22Rv1 (cell line): ENCODE results near the gene HECW1.

Source experiments
- H3K27ac ChIP-seq: fragments of 450-650 bp; 2 replicates; pipeline ENCODE4 v1.5.1; 2017
- ZFX ChIP-seq: fragments of 450-650 bp; IDR thresholded peaks from 2 replicates; pipeline ENCODE4 v1.6.1; 2017; ENCODE audit warnings: antibody characterized with exemption, borderline replicate concordance
- TF ChIP-seq, protein P1 (sequence below): fragments of 450-650 bp; IDR thresholded peaks from 2 replicates; pipeline ENCODE4 v1.5.1; 2017; ENCODE audit warnings: mild to moderate bottlenecking

HECW1 gene

DNA sequence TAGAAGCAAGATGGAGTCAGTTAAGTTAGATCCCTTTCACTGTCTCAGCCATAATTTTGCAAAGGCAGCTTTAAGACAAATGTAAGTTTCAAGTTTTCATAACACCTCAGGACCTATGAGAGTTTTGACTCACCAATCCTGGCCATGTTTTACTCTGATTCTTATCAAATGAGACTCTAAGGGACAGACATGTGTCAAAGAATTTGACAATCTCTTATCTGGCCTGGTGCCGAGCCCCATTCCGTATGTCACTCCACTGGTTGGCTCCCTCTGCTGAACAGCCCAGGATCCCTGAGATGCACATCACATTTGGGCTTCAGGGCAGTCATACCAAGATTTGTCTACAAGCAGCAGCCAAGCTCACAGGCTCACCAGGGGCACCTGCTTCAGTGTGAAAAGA, 282.9 kb downstream of the HECW1 start:
- TF ChIP-seq ZFX: no peak
- TF ChIP-seq, protein P1, sequence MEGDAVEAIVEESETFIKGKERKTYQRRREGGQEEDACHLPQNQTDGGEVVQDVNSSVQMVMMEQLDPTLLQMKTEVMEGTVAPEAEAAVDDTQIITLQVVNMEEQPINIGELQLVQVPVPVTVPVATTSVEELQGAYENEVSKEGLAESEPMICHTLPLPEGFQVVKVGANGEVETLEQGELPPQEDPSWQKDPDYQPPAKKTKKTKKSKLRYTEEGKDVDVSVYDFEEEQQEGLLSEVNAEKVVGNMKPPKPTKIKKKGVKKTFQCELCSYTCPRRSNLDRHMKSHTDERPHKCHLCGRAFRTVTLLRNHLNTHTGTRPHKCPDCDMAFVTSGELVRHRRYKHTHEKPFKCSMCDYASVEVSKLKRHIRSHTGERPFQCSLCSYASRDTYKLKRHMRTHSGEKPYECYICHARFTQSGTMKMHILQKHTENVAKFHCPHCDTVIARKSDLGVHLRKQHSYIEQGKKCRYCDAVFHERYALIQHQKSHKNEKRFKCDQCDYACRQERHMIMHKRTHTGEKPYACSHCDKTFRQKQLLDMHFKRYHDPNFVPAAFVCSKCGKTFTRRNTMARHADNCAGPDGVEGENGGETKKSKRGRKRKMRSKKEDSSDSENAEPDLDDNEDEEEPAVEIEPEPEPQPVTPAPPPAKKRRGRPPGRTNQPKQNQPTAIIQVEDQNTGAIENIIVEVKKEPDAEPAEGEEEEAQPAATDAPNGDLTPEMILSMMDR: no peak
- no peak overlapping the region for H3K27ac ChIP-seq

DNA sequence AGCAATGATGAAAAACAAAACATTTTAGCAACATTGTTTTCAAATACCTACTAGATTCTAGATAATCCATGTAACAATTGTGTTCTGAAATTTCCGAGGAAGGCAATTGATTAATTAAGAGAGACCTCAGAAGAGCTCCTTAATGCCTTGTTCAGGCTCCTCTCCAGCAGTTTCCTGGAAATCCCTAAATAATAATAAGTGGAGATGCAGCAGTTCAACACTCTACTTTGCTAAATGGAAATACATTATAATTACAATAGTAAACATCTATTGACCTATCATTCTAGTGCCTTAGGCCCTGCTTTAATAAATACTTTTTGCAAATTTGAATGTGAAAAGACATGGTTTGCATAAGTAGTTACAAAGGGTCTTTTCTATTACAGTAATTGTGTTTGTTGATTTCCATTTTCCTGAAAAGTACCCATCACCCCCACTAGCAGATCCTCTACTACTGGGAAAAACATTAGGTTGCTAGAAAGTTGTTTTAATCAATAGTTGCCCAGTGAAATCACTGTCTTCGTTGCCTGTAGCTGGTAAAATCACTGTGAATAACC, 283.8 kb downstream of the HECW1 start:
- no peak overlapping the region for H3K27ac ChIP-seq
- TF ChIP-seq, protein P1: no peak
- no peak for TF ChIP-seq ZFX

DNA sequence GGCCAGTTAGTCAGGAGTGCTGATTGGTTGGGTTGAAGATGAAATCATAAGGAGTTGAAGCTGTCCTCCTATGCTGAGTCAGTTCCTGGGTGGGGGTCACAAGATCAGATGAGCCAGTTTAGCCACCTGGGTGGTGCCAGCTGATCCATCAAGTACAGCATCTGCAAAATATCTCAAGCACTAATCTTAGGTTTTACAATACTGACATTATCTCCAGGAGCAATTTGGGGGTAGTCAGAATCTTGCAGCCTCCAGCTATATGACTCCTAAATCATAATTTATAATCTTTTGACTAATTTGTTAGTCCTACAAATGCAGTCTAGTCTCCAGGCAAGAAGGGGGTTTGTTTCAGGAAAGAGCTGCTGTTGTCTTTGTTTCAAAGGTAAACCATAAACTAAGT, 286.4 kb downstream of the HECW1 start:
- TF ChIP-seq ZFX: no peak
- TF ChIP-seq, protein P1: no peak
- H3K27ac ChIP-seq: no peak overlapping the region

DNA sequence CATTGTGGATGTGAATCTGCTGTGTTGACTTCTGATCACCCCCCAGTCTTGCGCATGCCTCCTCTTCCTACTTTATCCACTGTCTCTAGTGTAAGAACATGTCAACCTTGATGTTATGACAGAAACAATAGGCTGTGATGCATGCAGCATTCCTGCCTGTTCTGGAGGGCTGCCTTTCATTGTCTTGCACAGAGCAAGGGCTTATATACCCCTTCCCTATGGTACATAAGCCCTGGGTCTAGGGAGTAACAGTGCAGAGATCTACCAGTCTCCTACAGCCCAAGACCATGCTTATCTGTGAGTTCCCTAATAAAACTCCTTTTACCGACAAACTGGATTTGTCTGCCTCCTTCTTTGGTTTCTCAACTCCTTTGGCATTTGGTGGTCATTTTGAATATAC, 293.5 kb downstream of the HECW1 start:
- no peak overlapping the region for H3K27ac ChIP-seq
- TF ChIP-seq ZFX: no peak
- TF ChIP-seq, protein P1: no peak

DNA sequence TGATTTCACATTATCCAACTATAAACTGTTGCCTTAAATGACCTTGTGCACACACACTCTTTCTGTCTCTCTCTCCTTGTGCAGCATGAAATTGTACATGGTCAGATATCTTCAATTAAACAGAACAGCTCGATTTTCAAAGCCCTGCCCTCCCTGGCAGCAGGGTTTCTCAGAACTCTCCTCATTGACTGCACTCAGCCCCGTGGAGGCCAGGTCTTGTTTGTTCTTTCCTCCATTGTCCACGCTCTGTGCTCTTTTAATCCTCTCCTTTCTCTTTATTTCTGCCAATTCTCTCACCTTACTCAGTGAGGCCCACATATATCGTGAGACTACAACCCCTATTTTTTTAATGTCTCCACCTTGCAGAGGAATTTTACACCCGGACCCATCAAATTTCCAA, 294.5 kb downstream of the HECW1 start:
- no peak for TF ChIP-seq ZFX
- TF ChIP-seq, protein P1: no peak
- no peak overlapping the region for H3K27ac ChIP-seq

DNA sequence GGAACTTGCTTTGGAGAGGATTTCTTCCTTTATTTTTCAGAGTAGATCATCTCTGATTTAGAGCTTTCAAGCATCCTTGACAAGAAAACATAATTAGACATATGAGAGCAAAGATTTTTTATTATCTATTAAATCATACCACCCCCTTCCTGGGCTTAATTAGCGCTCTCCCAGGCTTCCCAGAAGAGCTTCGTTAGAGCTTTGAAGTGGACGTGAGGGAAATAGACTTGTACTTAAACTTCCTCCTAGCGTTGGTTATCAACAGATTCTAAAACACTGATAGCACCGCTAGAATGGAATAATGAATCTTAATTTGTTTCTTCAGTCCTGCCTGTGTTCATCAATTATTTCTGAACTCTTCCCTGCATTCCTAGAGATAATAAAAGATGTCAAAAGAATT, 296.5 kb downstream of the HECW1 start:
- TF ChIP-seq, protein P1: no peak
- TF ChIP-seq ZFX: no peak
- no peak overlapping the region for H3K27ac ChIP-seq

DNA sequence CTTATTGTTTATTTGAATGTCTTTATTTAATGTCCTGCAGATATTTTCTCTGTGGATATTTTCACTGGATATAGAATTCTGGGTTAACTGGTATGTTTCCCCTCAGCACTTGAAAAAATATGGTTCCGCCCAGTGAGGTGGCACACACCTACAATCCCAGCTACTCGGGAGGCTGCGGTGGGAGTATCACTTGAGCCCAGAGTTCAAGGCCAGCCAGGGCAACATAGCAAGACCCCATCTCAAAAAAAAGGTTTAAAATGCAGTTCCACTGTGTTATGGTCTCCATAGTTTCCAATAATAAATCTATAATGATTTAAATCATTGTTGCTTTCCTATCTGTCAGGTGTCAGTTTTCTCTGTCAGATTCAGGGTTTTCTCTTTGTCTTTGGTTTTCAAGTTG, 305.0 kb downstream of the HECW1 start:
- TF ChIP-seq, protein P1: no peak
- no peak for TF ChIP-seq ZFX
- no peak overlapping the region for H3K27ac ChIP-seq
